ENCODE measurements around the gene SV2C. TPM values are rescaled to one million over a fixed set of nuclear protein-coding genes. Genes with fewer than 3 reads are reported as not detected.

SV2C gene
- total RNA-seq, 1 donor from 2014 or later: 17.8 TPM

GRCh38 chr5:76163111-76163628, 80.0 kb downstream of the SV2C start:
- no peaks in the 10 kb centered on the region for H3K9me3 Mint-ChIP-seq (ENCODE audit: unreplicated experiment)
- H3K4me1 Mint-ChIP-seq (ENCODE audit: low read depth, unreplicated experiment): no peaks in the 10 kb centered on the region
- TF ChIP-seq CTCF (IDR thresholded peaks at IDR 0.05; ENCODE audit: partially characterized antibody, unreplicated experiment): no peak
- H3K4me3 Mint-ChIP-seq (ENCODE audit: unreplicated experiment): no peak overlapping the region
- DNase-seq: no peak
- peaks cover under 1% of the 10 kb centered on the region for H3K27me3 Mint-ChIP-seq (ENCODE audit: unreplicated experiment)
- no peak overlapping the region for H3K27ac Mint-ChIP-seq (ENCODE audit: unreplicated experiment)
- peaks cover 8% of the 10 kb centered on the region for H3K36me3 Mint-ChIP-seq (ENCODE audit: unreplicated experiment)

- peaks cover 8% of the 10 kb centered on the region for H3K36me3 Mint-ChIP-seq (ENCODE audit: unreplicated experiment)
- peaks cover 2% of the 10 kb centered on the region for H3K4me1 Mint-ChIP-seq (ENCODE audit: low read depth, unreplicated experiment)
- H3K27me3 Mint-ChIP-seq (ENCODE audit: unreplicated experiment): peaks cover 2% of the 10 kb centered on the region
- no peak for TF ChIP-seq CTCF (IDR thresholded peaks at IDR 0.05; ENCODE audit: partially characterized antibody, unreplicated experiment)
- no peak overlapping the region for H3K27ac Mint-ChIP-seq (ENCODE audit: unreplicated experiment)
- no peak for DNase-seq
- peaks cover 1% of the 10 kb centered on the region for H3K9me3 Mint-ChIP-seq (ENCODE audit: unreplicated experiment)
- no peak overlapping the region for H3K4me3 Mint-ChIP-seq (ENCODE audit: unreplicated experiment)
Observed at GRCh38 chr5:76165029-76165428, 81.8 kb downstream of the SV2C start.

GRCh38 chr5:76165711-76166374, 82.7 kb downstream of the SV2C start:
- DNase-seq: no peak
- Mint-ChIP-seq H3K4me3 (ENCODE audit: unreplicated experiment) (no peak overlapping the region), H3K36me3 (ENCODE audit: unreplicated experiment) (peaks cover 8% of the 10 kb centered on the region), H3K27me3 (ENCODE audit: unreplicated experiment) (peaks cover 2% of the 10 kb centered on the region), H3K4me1 (ENCODE audit: low read depth, unreplicated experiment) (peaks cover 2% of the 10 kb centered on the region), H3K9me3 (ENCODE audit: unreplicated experiment) (peaks cover 1% of the 10 kb centered on the region), H3K27ac (ENCODE audit: unreplicated experiment) (no peak overlapping the region)
- no peak for TF ChIP-seq CTCF (IDR thresholded peaks at IDR 0.05; ENCODE audit: partially characterized antibody, unreplicated experiment)

GRCh38 chr5:76166886-76167576, 83.8 kb downstream of the SV2C start:
- no peak overlapping the region for H3K4me3 Mint-ChIP-seq (ENCODE audit: unreplicated experiment)
- no peak for TF ChIP-seq CTCF (IDR thresholded peaks at IDR 0.05; ENCODE audit: partially characterized antibody, unreplicated experiment)
- no peak overlapping the region for H3K27ac Mint-ChIP-seq (ENCODE audit: unreplicated experiment)
- peaks cover 2% of the 10 kb centered on the region for H3K4me1 Mint-ChIP-seq (ENCODE audit: low read depth, unreplicated experiment)
- H3K9me3 Mint-ChIP-seq (ENCODE audit: unreplicated experiment): peaks cover 1% of the 10 kb centered on the region
- peaks cover 2% of the 10 kb centered on the region for H3K27me3 Mint-ChIP-seq (ENCODE audit: unreplicated experiment)
- H3K36me3 Mint-ChIP-seq (ENCODE audit: unreplicated experiment): peaks cover 8% of the 10 kb centered on the region
- DNase-seq: no peak

All from glutamatergic neuron (in vitro differentiated cells).